Measurements from ENCODE around the gene PKN1. TPM values are rescaled to one million over a fixed set of nuclear protein-coding genes. Genes with fewer than 3 reads are reported as not detected.

The PKN1 gene
- total and polyA plus RNA-seq, 10 of the 15 experiments (the other 5 are each of a cell fraction or from before 2014, with no cell fraction given): 1.0 to 189 (median 52.7) TPM

DNA sequence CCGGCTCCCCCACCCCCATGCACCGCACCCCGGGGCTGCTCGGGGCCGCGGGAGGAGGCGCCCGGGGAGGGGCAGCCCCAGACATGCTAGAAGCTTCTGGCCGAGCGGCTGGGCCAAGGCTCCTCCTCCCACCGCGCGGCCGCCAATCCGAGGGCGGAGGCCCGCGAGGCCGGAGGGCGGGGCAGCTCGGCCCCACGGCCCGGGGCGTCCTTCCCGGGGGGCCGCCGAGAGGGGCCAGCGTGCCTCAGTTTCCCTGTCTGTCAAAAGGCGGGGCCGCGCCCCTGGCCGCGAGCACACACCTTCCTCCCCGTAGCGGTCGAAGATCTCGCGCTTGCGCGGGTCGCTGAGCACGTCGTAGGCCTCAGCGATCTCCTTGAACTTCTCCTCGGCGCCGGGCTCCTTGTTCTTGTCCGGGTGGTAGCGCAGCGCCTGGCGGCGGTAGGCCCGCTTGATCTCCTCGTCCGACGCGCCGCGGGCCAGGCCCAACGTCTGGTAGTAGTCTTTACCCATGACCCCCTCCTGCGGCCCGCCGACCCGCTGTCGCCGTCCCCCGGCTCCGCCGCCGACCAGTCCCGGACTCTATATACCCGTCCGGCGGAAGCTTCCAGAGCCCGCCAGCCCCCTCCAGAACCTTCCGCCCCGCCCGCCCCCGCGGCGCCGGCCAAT is 84.9 kb downstream of the PKN1 start, which contains the start of gene DNAJB1:
DNAJB1 (minus strand) TSS at position 558 of the 666 bp plus-strand sequence; CDS start at position 510, 48 bp downstream.
- CTCF ChIA-PET: interaction anchor here (1.0 to 4.9 kb wide), 6 partner anchors 12 to 56 kb away, joined by 3 to 41 read pairs (median 6); no protein-coding TSS in a partner anchor
- H3K27me3 ChIP-seq (replicated peaks in 1 of 2; ENCODE audit: control insufficient read depth in 2 of 2, insufficient read depth in 2 of 2, low read length in 1 of 2): no peaks in the 10 kb centered on the region
- WGBS (ENCODE audit: insufficient coverage, insufficient replicate concordance, low lambda C conversion rate, missing lambda C conversion rate): 2% methylated on average over 72 of the region's 82 CpGs
- BruUV-seq (replicated peaks): TSS peak; percentile 74
- peaks cover 30% of the 10 kb centered on the region for H3K79me2 ChIP-seq (ENCODE audit: control insufficient read depth, insufficient read depth, low read length)
- RAD21 ChIA-PET (ENCODE audit: unreplicated experiment): interaction anchor here (0.6 to 1.9 kb wide), 5 partner anchors 38 to 381 kb away, joined by 3 to 5 read pairs (median 3); partner anchors contain the start of genes ASF1B and PKN1
- H3K9me3 ChIP-seq (replicated peaks; ENCODE audit: control insufficient read depth, insufficient read depth, low read length): no peaks in the 10 kb centered on the region
- peak within 1 kb of the TSS; percentile 80 for H3K9ac ChIP-seq (ENCODE audit: control insufficient read depth, insufficient read depth, low read length)
- peak within 1 kb of the TSS; percentile 88 for H3K27ac ChIP-seq (ENCODE audit: control insufficient read depth, insufficient read depth)
- H2AFZ ChIP-seq (ENCODE audit: control insufficient read depth, low read depth, low read length): peak within 1 kb of the TSS; percentile 81
- FAIRE-seq (no peak), ATAC-seq (peak; percentile 89), DNase-seq (ENCODE audit: low read depth, low spot score) (no peak)
- peaks cover 3 to 12% of the 10 kb centered on the region in 2 experiments; a peak in 3 of 4 replicates for H3K36me3 ChIP-seq (ENCODE audit: control insufficient read depth in 2 of 2, insufficient read depth in 2 of 2, low read length in 1 of 2)
- POLR2A ChIA-PET: interaction anchor here (0.6 to 2.7 kb wide), 16 partner anchors 8 to 381 kb away, joined by 3 to 12 read pairs (median 4); partner anchors contain the start of genes ADGRE5, ASF1B, NDUFB7 and TECR
- peak within 1 kb of the TSS; percentile 95 for H3K4me3 ChIP-seq
- peaks cover 9% of the 10 kb centered on the region for H3K4me1 ChIP-seq (ENCODE audit: control insufficient read depth, insufficient read depth, low read length)
- H3K4me2 ChIP-seq (ENCODE audit: control insufficient read depth, insufficient read depth): peak within 1 kb of the TSS; percentile 90
- intact Hi-C loops (cut with micrococcal nuclease; ENCODE audit: unreplicated experiment): no loop called here
- SMC1A ChIA-PET (ENCODE audit: uncharacterized antibody, unreplicated experiment): interaction anchor here (0.7 to 1.4 kb wide), 2 partner anchors 10 to 14 kb away, joined by 4 read pairs; no protein-coding TSS in a partner anchor
- H4K20me1 ChIP-seq (ENCODE audit: control insufficient read depth, insufficient read depth): peaks cover 3% of the 10 kb centered on the region; the same call in 1 of the 2 replicates
- in situ Hi-C loops (cut with MboI): no loop called here
- TF ChIP-seq SMARCA5 (IDR thresholded peaks at IDR 0.05) (peak; percentile 92), RFX5 (IDR thresholded peaks at IDR 0.05; ENCODE audit: low read depth, low read length) (no peak), PAX5 (IDR thresholded peaks at IDR 0.05; ENCODE audit: borderline replicate concordance, low read depth, low read length) (peak; percentile 47; the same call in 1 of the 2 replicates), RELB (IDR thresholded peaks at IDR 0.05; ENCODE audit: low read depth) (0 out of 2 replicates have a peak, but pooled peaks have one; percentile 5), SIX5 (IDR thresholded peaks at IDR 0.05; ENCODE audit: low read depth, low read length, severe bottlenecking) (no peak), SUZ12 (IDR thresholded peaks at IDR 0.05; ENCODE audit: unreplicated experiment) (no peak), ZNF274 (IDR thresholded peaks at IDR 0.05; ENCODE audit: insufficient read depth, insufficient read length) (no peak), BCL11A (IDR thresholded peaks at IDR 0.05; ENCODE audit: low read depth, low read length) (no peak), CEBPZ (IDR thresholded peaks at IDR 0.05; ENCODE audit: low read depth, low read length) (no peak), CBFB (IDR thresholded peaks at IDR 0.05; ENCODE audit: low read depth) (peak; percentile 78; the same call in 1 of the 2 replicates), LARP7 (IDR thresholded peaks at IDR 0.05) (peak; percentile 99), RELA (IDR thresholded peaks at IDR 0.05; ENCODE audit: borderline replicate concordance, partially characterized antibody) (peak; percentile 37), TCF7 (IDR thresholded peaks at IDR 0.05; ENCODE audit: borderline replicate concordance) (no peak), BACH1 (IDR thresholded peaks at IDR 0.05; ENCODE audit: borderline replicate concordance) (peak; percentile 70; the same call in 1 of the 2 replicates)
- TF ChIP-seq, protein P1, sequence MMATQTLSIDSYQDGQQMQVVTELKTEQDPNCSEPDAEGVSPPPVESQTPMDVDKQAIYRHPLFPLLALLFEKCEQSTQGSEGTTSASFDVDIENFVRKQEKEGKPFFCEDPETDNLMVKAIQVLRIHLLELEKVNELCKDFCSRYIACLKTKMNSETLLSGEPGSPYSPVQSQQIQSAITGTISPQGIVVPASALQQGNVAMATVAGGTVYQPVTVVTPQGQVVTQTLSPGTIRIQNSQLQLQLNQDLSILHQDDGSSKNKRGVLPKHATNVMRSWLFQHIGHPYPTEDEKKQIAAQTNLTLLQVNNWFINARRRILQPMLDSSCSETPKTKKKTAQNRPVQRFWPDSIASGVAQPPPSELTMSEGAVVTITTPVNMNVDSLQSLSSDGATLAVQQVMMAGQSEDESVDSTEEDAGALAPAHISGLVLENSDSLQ (IDR thresholded peaks at IDR 0.05): peak; percentile 45; the same call in 1 of the 2 replicates
- TF ChIP-seq, protein P2, sequence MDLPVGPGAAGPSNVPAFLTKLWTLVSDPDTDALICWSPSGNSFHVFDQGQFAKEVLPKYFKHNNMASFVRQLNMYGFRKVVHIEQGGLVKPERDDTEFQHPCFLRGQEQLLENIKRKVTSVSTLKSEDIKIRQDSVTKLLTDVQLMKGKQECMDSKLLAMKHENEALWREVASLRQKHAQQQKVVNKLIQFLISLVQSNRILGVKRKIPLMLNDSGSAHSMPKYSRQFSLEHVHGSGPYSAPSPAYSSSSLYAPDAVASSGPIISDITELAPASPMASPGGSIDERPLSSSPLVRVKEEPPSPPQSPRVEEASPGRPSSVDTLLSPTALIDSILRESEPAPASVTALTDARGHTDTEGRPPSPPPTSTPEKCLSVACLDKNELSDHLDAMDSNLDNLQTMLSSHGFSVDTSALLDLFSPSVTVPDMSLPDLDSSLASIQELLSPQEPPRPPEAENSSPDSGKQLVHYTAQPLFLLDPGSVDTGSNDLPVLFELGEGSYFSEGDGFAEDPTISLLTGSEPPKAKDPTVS (IDR thresholded peaks at IDR 0.05; ENCODE audit: low read depth, low read length): peak; percentile 97

Measured in GM12878 (cell line).